Measurements from ENCODE around the gene TMBIM4. TPM values are rescaled to one million over a fixed set of nuclear protein-coding genes. Genes with fewer than 3 reads are reported as not detected.

Gene TMBIM4
- total RNA-seq, 4 donors from 2014 or later: 66.4 to 108 (median 83.7) TPM

DNA sequence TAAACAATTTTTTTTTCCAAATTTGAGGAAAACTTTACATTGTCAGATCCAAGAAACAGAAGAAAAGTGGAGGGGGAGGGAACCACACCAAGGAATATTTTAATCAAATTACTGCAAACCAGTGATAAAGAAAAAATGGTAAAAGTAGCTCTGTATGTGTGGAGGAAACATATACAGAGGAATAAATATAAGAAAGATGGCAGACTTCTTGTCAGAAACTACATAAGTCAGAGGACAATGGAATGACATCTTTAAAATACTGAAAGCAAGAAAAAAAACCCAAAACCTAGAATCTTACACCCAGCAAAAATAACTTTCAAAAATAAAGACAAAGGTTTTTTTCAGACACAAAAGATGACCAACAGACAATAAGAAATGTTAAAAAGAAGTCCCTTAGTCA is 29.1 kb downstream of the TMBIM4 start:
- intact Hi-C loops (cut with DNase I; ENCODE audit: low total_unique reads): no loop called here
- H3K4me3 ChIP-seq (ENCODE audit: low read depth, poor library complexity, severe bottlenecking): no peak overlapping the region
- TF ChIP-seq POLR2A (IDR thresholded peaks at IDR 0.05): no peak
- TF ChIP-seq, protein P1, sequence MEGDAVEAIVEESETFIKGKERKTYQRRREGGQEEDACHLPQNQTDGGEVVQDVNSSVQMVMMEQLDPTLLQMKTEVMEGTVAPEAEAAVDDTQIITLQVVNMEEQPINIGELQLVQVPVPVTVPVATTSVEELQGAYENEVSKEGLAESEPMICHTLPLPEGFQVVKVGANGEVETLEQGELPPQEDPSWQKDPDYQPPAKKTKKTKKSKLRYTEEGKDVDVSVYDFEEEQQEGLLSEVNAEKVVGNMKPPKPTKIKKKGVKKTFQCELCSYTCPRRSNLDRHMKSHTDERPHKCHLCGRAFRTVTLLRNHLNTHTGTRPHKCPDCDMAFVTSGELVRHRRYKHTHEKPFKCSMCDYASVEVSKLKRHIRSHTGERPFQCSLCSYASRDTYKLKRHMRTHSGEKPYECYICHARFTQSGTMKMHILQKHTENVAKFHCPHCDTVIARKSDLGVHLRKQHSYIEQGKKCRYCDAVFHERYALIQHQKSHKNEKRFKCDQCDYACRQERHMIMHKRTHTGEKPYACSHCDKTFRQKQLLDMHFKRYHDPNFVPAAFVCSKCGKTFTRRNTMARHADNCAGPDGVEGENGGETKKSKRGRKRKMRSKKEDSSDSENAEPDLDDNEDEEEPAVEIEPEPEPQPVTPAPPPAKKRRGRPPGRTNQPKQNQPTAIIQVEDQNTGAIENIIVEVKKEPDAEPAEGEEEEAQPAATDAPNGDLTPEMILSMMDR (IDR thresholded peaks at IDR 0.05): no peak
- DNase-seq (ENCODE audit: low spot score in 2 of 2): no peak

DNA sequence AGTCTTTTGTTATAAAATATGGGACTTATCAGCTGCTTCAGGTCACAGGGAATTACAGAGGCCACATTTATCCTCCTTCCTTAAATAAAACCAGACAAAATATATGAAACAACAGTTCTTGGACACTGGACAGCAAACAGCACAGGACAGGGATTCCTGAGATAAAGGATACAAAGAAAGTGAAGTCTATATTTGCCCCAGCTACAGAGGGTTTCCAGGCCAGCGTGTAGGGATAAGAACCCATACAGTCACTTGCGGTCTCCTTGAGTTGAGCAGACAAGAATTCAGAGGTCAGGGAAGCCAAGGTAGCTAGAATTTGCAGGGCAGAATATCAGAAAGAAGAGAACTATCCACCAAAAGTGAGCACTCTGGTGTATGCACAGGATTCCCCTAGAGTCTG is 30.5 kb downstream of the TMBIM4 start:
- TF ChIP-seq POLR2A (IDR thresholded peaks at IDR 0.05): no peak
- TF ChIP-seq, protein P1 (IDR thresholded peaks at IDR 0.05): no peak
- no peak for DNase-seq (ENCODE audit: low spot score in 2 of 2)
- WGBS, 2 donors: 98 to 100% methylated on average over 2 of the region's 2 CpGs
- H3K4me3 ChIP-seq (ENCODE audit: low read depth, poor library complexity, severe bottlenecking): no peak overlapping the region
- intact Hi-C loops (cut with DNase I; ENCODE audit: low total_unique reads): no loop called here

DNA sequence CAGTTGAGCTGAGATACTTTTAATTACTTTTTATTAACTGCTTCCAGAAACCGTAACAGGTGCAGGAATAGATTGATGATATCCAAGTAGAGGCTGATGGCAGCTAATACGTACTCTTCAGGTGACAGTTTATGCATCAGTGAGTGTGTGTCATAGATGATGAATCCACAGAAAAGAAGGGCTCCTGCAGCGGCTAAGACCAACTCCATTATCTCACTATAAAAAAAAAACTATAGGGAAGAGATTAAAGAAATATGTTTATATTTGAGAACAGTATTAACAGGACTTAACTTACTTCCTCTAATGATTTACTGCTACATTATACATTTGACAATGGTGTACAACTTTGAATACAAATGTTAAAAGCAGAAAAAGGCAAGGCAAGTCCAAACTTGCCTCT is 31.9 kb downstream of the TMBIM4 start:
- no peak for DNase-seq (ENCODE audit: low spot score in 2 of 2)
- TF ChIP-seq, protein P1 (IDR thresholded peaks at IDR 0.05): no peak
- TF ChIP-seq POLR2A (IDR thresholded peaks at IDR 0.05): no peak
- 95 to 99% methylated on average over 3 of the region's 3 CpGs for WGBS, 2 donors
- intact Hi-C loops (cut with DNase I; ENCODE audit: low total_unique reads): no loop called here
- H3K4me3 ChIP-seq (ENCODE audit: low read depth, poor library complexity, severe bottlenecking): no peak overlapping the region

DNA sequence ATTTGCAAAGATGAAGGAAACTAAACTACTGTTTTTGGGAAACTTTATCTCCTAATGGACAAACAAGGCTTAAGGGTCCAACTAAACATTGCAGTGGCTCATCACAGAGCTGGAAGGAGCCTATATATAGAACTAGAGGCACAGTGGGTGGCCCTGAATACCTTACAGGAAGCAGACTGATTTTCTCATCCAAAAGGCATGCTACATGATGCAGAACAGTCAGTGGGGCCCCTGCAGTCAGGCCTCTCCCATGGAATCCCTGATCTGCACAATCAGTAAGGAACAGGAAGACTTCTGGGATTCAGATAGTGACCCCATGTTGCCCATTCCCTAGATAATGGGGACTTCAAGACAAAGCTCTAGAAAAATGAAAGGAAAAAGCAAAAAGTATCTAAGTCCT is 37.4 kb downstream of the TMBIM4 start:
- TF ChIP-seq POLR2A (IDR thresholded peaks at IDR 0.05): no peak
- TF ChIP-seq, protein P1 (IDR thresholded peaks at IDR 0.05): no peak
- no peak overlapping the region for H3K4me3 ChIP-seq (ENCODE audit: low read depth, poor library complexity, severe bottlenecking)
- no peak for DNase-seq (ENCODE audit: low spot score in 2 of 2)
- intact Hi-C loops (cut with DNase I; ENCODE audit: low total_unique reads): no loop called here

DNA sequence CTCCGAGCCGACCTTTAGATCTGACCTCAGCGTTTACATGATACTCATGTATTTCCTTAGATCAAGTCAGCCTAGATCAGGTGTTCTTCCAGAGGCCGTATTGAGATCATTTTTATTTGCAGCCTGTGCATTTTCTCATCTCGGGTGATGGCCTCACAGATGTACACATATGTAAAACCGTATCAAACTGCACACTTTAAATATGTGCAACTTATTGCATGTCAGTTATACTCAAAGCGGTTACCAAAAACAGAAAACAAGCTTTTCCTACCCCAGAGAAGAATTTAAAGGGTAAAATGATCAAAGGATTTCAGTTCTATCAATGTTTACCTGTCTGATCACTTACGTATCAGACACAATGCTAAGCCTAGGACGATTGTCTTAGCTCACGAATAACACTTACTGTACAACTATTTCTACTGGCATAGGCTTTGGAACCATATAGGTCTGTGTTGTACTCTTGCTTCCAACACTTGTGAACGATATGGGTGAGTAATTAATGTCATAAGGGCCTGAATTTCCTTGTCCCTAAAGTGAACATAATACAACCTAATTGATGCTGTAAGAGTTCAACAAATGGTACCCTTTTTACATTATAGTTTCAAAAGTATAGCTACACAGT is 38.6 kb downstream of the TMBIM4 start:
- WGBS, 2 donors: 4 to 7% methylated on average over 11 of the region's 11 CpGs
- peak overlapping the region; percentile 92 for H3K4me3 ChIP-seq (ENCODE audit: low read depth, poor library complexity, severe bottlenecking)
- intact Hi-C loops (cut with DNase I; ENCODE audit: low total_unique reads): no loop called here
- TF ChIP-seq POLR2A (IDR thresholded peaks at IDR 0.05): no peak
- TF ChIP-seq, protein P1 (IDR thresholded peaks at IDR 0.05): no peak
- no peak for DNase-seq (ENCODE audit: low spot score in 2 of 2)

Data from lower leg skin (tissue), 4 donors.